Stimulated activated CD4-positive, alpha-beta T cell treated with anti-CD3 and anti-CD28 coated beads, TNF-alpha, amount 100 ng/mL, for 24 hours (primary cell): Measurements from ENCODE around the gene APOBEC3G.

Experiments
- DNase-seq, 3 experiments: peaks; one replicate each; pipeline ENCODE4 v3.0.0-alpha.2; 2020; ENCODE audit warnings: low read depth in 3 of 3

Gene APOBEC3G

DNA sequence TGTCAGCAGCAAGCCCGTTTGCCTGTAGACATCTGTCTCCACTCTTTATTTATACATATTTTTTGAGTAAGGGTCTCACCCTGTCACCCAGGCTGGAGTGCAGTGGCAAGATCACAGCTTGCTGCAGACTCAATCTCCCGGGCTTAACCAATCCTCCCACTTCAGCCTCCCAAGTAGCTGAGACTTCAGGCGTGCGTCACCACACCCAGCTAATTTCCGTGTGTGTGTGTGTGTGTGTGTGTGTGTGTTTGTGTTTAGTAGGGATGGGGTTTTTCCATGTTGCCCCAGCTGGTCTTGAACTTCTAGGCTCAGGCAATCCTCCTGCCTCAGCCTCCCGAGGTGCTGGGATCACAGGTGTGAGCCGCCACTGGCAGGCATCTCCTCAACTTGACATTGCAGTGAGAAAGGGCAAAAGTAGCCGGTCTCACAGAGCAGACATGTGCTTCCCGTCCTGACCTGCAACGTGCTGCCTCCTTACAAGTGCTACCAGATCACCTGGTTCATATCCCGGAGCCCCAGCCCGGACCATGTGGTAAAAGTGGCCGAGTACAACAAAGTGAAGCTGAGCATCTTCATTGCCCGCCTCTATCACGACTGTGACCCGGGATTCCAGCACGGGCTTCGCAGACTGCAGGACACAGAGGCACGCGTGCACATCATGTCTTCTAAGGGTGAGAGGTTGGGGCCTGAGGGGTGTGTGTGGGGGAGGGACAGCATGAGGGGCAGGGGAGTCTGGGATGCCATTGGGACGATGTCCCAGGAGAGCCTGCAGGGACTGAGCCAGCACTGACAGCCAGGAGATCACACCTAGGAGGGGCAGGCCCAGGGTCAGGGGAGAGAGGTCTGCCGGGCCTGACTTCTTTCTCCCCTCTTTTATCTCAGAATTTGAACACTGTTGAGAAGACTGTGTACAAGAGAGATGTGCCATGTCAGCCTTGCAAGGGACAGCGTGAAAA, 14.3 kb downstream of the APOBEC3G start:
- no peak for DNase-seq

GRCh38 chr22:39092111-39092862, 15.2 kb downstream of the APOBEC3G start:
- DNase-seq: no peak

DNA sequence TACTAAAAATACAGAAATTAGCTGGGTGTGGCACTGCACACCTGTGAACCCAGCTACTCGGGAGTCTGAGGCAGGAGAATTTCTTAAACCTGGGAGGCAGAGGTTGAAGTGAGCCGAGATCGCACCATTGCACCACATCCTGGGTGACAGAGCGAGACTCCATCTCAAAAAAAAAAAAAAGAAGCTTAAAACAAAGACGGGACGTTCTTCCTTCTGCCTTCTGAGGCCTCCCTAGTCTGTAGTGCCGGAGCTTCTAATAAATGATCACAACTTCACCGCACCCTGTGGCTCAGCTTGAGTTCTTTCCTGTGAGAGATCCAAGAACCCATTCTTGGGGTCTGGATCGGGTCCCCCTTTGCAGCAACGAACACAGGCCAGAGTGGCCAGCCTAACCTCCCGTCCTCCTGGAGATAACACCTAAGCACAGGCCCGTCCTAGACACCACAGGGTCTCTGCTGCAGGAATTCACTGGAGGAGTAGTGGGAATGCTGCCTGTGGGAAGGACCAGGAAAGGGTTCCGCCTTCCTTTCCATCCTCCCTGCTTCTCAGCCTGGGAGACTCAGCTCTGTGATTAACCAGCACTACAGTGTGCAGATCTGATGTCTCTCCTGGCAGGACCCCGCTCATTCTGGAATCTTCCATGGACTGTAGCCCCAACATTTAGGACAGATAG, 17.8 kb downstream of the APOBEC3G start:
- DNase-seq: no peak

DNA sequence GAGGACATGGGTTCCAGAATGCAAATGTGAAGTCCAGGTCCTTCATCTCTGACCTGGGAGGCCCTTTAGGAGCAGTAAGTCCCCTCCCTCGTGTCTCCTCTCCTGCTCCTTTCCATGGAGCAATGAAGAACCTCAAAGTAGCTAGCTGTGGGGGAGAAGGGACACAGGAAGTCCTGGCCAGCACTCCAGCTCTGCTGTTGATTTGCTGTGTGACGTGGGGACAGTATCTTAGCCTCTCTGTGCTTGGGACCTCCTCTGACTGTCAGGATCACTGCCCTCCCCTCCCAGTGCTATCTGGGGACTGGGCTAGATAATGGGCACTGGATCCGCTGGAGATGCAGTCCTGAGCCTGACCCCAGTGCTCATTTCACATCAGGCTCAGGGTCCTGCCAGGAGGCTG, 18.9 kb downstream of the APOBEC3G start:
- DNase-seq: no peak

DNA sequence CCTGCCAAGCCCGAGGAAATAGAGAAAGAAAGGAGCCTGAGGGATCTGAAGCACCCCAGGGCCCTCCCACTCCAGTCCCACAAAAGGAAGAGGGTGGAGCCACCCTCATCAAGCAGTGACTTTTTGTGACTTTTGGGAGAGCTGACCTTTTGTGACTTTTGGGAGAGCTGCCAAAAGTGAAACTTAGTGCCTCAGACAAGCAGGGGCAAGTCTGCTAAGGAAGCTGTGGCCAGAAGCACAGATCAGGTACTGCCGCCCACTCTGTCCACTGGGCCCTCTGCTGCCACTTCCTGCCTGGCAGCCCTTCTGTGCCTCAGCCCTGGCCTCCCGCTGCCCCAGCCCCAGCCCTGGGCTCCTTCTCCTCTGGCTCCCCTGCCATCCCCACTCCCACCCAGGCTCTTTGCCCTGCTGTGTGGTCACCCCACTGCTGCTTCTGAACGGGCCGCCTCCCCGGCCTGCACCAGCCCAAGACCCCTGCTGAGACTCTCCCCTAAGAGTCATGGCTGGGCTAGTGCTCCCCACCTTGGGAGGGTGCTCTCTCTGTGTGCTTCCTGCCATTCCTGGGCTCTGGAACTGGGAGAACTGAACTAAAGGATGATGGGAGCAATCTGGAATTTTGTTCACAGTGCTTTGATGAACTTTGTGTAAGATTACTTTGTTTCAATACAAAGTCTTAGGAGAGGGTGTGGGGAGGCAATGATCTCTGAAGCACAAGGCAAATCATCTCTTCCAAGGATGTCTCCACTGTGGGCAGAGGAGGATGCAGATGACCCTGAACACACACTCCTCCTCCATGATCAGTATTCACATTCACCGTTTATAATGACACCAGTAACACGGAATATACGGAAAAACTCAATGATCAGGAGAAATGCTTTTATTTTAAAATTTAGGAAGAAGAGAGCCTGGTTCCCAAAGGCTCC, 20.3 kb downstream of the APOBEC3G start, which contains the start of gene APOBEC3H:
Gene APOBEC3H (plus strand): TSS at position 147 of the 923 bp plus-strand sequence. CDS start 3,035 bp downstream, outside the sequence.
- DNase-seq: no peak

DNA sequence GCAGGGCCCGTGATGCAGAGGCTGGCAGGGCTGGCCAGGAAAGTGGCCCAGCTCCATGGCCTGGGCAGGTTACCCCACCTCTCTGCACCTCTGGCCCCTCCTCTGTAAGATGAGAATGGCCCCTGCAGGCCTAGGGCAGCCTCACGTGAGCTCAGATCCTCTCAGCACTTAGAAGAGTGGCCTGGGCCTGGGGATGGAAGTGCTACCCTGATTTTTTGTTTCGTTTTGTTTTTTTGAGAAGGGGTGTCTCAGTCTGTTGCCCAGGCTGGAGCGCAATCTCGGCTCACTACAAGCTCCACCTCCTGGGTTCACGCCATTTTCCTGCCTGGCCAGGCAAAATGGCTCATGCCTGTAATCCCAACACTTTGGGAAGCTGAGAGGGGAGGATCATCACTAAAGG, 21.0 kb downstream of the APOBEC3G start:
- no peak for DNase-seq

DNA sequence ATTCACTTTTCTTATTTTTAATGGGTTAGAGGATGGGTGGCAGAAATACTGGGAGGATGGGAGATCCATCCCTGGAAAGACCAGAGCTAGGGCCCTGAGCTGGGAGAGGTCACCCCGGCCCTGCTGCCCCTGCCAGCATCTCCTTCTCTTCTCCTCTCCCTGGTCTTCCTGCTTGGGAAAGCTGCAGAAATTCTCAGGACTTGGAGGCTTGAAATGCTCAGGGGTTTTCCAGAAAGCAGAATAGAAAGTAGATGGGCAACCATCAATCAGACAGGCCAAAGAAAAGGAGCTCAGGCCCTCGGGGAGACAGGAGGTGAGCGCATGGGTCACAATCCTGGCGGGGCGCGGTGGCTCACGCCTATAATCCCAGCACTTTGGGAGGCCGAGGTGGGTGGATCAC, 21.5 kb downstream of the APOBEC3G start:
- no peak for DNase-seq

DNA sequence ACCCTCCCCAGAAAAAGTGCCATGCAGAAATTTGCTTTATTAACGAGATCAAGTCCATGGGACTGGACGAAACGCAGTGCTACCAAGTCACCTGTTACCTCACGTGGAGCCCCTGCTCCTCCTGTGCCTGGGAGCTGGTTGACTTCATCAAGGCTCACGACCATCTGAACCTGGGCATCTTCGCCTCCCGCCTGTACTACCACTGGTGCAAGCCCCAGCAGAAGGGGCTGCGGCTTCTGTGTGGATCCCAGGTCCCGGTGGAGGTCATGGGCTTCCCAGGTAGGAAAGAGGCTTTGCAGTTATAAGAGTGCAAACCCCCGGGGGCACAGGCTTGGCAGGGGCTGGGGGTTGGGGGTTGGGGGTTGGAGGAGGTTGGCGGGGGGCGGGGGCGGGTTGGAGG, 24.2 kb downstream of the APOBEC3G start:
- DNase-seq: no peak

- no peak for DNase-seq
These were observed 26.4 kb downstream of the APOBEC3G start for GRCh38 chr22:39103431-39103830.

GRCh38 chr22:39106326-39106725, 29.3 kb downstream of the APOBEC3G start:
- DNase-seq: no peak

- DNase-seq: no peak
These were observed 31.4 kb downstream of the APOBEC3G start for GRCh38 chr22:39108487-39108886.

GRCh38 chr22:39109361-39109760, 32.3 kb downstream of the APOBEC3G start:
- DNase-seq: no peak

DNA sequence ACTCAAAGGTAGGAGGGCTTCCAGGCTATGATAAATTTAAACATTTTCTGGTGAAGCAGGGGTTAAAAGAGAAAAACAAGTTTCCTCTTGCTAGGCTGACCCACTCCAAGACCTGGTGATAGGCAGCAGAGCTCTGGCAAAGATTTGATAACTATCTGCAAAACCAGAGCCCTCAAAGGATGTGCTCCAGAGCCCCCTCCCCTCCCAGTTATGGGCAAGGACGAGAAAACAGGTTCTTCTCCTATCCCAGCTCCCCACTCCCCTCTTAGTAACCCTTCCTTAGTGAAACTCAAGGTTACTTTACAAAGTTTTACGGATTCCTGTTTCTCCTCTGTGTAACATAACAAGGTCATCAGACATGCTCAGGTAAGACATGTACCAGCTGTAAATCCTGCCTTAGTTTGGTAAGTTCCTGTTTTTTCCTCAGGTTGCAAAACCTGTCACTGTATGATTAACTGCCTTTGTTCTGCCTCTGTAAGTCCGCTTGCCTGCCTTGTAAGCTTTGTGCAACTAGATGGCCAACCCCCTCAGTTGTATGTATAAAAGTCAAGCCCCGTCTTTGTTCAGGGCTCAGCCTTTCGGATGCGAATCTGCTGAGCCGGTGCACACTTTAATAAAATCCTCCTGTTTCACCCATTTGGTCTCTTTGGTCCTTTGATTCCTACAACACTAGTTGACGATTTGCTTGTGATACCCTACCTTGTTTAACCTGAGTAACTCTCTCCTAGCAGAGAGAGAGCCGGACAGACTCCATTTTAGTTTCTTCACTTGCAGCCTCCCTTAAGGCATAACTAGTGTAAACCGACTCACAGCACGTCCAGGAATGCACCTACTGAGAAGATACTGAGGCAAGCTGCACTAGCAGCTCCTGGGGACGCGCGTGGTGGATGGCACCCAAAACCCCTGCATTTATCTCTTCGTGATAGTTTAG, 33.8 kb downstream of the APOBEC3G start:
- DNase-seq: no peak

DNA sequence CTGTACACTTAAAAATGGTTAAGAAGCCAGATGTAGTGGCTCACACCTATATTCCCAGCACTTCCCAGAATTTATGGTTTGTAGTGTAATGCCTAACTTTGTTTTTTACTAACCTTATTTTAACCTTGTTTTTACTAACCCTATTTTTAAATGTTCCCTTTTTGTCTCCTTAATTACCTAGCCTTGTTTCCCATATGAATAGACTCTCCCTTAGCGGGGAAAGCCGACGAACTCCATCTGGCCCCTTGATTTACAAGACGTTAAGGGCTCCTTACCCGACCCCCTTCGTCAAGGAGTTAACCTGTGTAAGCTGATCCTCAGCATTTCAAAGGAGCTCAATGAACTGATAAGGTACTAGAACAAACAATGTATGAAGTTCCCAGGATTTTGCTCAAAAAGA, 37.0 kb downstream of the APOBEC3G start:
- no peak for DNase-seq

GRCh38 chr22:39115570-39115969, 38.5 kb downstream of the APOBEC3G start:
- DNase-seq: no peak

DNA sequence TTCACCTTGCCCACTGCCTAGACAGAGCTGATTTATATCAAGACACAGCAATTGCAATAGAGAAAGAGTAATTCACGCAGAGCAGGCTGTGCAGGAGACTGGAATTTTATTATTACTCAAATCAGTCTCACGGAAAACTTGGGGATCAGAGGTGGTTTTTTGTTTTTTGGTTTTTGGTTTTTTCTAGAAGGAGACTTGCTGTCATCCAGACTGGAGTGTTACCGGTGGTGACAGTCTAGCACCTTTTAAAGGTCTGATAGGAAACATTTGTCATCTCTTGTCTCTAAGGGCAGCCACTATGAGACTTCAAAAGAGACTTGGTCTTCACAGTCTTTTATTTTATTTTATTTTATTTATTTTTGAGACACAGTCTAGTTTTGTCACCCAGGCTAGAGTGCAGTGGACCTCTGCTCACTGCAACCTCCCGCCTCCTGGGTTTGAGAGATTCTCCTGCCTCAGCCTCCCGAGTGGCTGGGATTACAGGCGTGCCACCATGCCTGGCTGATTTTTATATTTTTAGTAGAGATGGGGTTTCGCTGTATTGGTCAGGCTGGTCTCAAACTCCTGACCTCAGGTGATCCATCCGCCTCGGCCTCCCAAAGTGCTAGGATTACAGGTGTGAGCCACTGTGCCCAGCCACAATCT, 39.0 kb downstream of the APOBEC3G start:
- DNase-seq: no peak

- peak; percentile 36 to 67 (median 62) for DNase-seq
These were observed 40.6 kb downstream of the APOBEC3G start for GRCh38 chr22:39117585-39118191.

DNA sequence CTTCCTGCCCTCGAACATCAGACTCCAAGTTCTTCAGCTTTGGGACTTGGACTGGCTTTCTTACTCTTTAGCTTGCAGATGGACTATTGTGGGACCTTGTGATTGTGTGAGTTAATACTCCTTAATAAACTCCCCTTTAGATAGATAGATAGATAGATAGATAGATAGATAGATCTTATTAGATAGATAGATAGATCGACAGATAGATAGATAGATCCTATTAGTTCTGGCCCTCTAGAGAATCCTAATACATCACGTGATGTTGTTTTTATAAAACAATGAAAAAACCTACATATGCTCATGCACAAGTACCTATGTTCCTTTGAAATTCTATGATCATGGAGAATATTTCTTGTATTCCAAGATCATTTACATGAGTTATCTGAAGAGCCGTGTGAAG, 43.9 kb downstream of the APOBEC3G start:
- no peak for DNase-seq
